GM19395 (cell line): Measurements from ENCODE around the gene GAB4.
"Not testable (repeated sequence)": the region's sequence is repeated elsewhere in the genome, so short reads cannot be mapped to it uniquely, and the experiment has no call there.

Experiments
- ATAC-seq: cut with Tn5 transposase; IDR thresholded peaks from one replicate; pipeline ENCODE4 v1.9.1; 2021; ENCODE audit warnings: mild to moderate bottlenecking, moderate library complexity; ENCODE audit not compliant: unreplicated experiment

The GAB4 gene

GRCh38 chr22:17007852-17008731 is at the start of gene GAB4:
GAB4 (minus strand) TSS chr22:17008222; CDS start chr22:17008114, 108 bp downstream.
- no peak for ATAC-seq

DNA sequence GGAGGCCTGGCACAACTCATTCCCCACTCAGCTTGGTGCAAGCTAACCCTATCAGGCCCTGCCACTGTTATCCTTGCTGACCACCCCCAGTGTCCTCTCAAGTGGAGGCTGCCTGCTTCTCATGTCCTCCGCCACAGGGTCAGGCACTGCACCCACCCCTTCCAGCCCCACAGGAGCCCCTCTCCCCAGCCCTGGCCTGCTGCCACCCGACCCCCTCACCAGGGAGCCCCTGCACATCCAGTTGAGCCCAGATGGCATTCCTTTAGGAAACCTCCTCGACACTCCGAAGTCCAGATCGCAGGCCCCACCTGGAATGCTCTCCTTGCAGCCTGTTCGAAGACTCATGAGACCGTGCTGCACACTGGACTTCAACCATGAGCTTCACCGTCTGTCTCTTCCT is 48.8 kb upstream of the GAB4 start:
- ATAC-seq = no peak

DNA sequence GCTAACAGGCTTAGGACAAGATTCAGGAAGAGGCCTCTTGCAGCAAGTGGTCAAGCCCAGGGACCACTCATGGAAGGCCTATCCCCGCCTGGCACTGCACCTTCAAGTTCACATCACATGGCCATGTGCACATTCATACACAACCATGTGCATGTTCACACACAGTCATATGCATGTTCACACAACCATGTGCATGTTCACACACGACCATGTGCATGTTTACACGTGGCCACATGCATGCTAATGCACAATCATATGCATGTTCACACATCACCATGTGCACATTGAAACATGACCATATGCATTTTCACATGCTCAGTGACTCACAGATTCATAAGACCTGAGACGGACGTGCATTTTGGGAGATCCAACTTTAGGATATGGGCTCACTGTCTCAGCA is 48.0 kb upstream of the GAB4 start:
- no peak for ATAC-seq

GRCh38 chr22:17047656-17048055 is 39.6 kb upstream of the GAB4 start:
- no peak for ATAC-seq

- ATAC-seq = no peak
Observed at GRCh38 chr22:17046566-17047348, 38.7 kb upstream of the GAB4 start.

DNA sequence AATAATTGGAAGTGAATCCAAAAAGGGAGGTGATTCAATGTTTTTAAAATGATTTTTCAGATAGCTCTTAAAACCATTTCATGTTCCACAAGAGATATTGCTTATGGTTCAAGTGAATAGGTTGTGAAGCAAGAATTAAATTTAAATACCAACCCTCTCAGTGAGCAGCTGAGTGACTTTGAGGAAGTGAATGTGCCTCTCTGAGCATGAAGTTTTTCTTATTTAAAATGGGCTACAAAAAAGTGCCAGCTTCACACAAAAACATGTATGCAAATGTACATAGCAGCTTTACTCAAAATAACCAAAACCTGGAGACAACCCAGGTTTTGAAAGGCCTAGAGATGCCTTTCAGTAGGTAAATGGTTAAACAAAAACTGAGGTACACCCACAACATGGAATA is 35.5 kb upstream of the GAB4 start:
- no peak for ATAC-seq

DNA sequence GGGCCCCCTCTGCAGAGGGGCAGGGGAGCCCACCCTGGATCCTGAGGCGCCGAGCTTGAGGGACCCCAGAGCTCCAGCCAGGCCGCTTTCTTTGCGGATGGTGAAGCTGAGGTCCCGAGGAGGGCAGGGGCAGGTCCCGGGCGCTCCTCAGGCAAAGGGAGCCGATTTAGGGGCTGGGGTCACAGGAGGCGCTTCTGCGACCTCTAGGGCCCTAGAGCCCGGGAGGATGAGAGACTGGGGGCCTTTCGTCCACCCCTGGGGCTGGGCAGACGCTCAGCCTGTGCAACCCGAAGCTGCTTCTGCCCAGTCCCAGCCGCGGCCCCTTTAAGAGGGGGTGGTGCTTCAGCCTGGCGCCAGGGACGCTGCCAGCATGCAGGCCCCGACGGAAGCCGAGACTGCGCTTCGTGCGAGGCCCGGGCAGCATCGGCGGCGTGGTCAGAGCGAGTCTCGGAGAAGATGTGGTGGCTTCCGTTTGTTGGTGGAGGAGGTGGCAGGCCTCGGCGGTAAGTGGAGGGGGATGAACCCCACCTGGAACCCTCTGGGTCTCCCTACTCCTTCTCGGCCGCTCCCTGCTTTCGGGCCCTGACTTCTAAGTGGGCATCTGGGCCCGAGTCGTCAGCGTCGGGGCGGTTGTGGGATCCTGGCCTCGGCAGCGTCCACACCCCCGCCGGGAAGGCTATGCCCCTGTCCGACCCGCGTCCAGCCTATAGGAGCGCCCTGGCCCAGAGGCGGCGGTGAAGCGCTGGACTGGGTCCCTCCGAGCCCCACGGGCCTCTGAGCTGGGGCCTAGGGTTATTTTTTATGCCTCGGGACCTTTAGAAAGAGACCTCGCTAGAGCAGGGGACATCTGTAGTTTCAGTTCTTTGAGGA is 29.1 kb upstream of the GAB4 start:
- peak; percentile 73 for ATAC-seq

GRCh38 chr22:17035976-17036841 is 28.2 kb upstream of the GAB4 start:
- peak; percentile 32 for ATAC-seq

DNA sequence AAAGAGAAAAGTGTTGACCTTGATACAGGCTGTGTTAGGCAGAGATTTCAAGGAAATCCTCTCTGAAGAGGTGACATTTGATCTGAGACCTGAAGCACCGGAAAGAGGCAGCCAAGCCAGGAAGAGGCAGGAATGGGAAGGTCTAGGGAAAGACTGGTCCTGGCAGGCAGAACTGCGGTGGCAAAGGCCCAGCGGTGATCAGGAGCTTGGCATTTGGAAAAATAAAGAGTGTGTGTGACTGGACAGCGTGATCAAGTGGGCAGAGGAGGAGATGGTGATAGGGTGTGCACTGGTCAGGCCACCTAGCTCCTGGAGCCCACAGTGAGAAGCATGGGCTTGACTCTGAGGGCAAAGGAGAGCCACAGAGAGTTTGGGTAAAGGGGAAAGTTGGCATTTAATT is 27.2 kb upstream of the GAB4 start:
- no peak for ATAC-seq

DNA sequence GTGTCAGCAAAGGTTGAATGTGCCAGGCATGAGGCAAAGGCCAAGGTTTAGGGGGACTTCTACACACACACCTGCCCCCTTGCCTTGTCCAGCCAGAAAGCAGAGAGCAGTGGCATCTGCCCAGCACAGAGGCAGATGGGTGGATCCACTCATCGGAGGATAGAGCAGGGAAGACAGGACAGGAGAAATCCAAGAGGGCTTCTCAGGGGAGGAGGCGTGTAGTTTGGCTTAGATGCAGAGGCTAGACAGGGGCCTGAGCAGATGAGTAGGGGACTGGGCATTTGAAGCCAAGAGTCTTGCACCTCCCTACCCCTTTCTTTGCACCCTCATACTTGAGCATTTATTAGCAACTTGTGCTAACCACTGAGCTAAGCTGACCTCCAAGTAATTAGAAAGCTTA is 26.5 kb upstream of the GAB4 start:
- not testable (repeated sequence) for ATAC-seq

DNA sequence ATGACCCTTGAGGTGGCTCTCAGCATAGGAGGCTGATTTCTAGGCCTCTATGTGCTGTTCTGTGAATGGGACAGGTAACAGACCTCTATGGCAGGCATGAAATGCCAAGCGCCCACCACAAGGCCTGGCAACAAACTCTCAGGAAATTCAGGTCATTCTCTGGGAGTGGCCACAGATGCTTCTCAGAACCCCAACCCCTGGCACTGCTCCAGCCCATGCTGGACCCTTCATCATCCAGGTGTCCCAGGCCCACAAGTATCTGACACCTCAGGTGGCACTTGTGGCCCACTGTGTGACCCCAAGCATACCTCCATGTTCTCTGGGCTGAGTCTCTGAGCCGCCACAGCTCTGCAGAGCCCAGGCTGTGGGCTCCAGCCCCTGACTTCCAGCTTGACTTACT is 24.3 kb upstream of the GAB4 start:
- ATAC-seq = not testable (repeated sequence)

DNA sequence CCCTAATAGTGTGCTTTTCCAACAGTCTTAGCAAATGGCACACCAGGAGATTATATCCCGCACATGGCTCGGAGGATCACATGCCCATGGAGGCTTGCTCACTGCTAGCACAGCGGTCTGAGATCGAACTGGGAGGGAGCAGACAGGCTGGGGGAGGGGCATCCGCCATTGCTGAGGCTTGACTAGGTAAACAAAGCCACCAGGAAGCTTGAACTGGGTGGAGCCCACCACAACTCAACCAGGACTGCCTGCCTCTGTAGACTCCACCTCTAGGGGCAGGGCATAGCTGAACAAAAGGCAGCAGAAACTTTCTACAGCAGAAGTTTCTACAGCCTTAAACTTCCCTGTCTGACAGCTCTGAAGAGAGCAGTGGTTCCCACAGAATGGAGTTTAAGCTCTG is 16.4 kb upstream of the GAB4 start:
- ATAC-seq = not testable (repeated sequence)

GRCh38 chr22:17015552-17015951 is 7.5 kb upstream of the GAB4 start:
- not testable (repeated sequence) for ATAC-seq

GRCh38 chr22:17014101-17014440 is 6.0 kb upstream of the GAB4 start:
- ATAC-seq = not testable (repeated sequence)

DNA sequence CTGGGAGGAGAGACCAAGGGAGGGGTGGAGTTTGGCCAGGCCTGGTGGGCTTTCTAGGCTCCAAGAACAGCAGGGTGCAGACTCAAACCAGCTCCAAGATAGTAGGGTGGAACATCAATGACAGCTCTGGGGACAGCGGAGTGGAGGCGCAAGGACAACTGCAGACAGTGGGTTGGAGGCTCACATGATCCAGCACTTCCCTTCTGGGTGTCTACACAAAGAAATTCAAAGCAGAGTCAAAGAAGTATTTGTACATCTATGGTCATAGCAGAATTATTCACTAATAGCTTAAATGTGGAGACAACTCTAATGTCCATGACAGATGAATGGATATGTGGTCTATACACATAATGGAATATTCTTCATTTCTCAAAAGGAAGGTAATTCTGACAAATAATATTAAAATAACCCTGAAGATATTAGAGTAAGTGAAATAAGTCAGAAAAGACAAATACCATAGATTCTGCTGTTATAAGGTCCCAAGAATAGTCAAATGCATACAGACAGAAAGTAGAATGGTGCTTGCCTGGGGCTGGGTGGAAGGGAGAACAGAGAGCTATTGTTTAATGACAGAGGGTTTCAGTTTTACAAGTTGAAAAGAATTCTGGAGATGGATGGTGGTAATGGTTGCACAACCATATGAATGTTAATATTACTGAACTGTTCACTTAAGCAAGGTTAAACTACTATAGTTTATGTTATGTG is 5.5 kb upstream of the GAB4 start:
- ATAC-seq = no peak

GRCh38 chr22:17012267-17012666 is 4.2 kb upstream of the GAB4 start:
- ATAC-seq = no peak

- no peak for ATAC-seq
Observed at GRCh38 chr22:17009640-17010291, 1.7 kb upstream of the GAB4 start.

GRCh38 chr22:17007257-17007656 is 765 bp downstream of the GAB4 start:
- ATAC-seq = no peak

DNA sequence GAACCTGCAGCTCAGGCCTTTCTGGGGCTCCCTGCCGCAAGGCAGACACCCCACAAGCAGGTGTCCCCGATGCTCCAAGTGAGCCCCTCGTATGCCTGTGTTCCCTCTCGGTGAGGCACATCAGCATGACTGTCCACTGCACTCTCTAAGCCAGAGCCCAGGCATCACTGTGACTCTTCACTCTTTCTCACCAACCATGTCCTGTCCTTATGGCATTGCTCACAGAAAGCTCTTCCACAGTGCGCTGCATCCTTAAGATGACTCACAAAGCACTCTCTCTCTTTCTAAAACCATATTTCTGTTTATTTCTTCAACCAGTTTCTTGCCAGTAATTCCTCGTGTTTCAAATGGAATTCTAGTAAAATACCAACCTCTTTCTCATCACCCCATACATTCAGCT is 18.1 kb downstream of the GAB4 start:
- ATAC-seq = no peak
